IPS-20b (cell line): ENCODE results near the gene ATP13A3.

Source experiments
- H3K27ac ChIP-seq: one replicate; pipeline ENCODE4 v1.5.1; 2013; ENCODE audit warnings: low read length
- H3K27me3 ChIP-seq: 2 replicates; pipeline ENCODE4 v1.6.1; 2013; ENCODE audit warnings: mild to moderate bottlenecking, low read length, inconsistent platforms; ENCODE audit not compliant: insufficient read depth
- H3K36me3 ChIP-seq: 2 replicates; pipeline ENCODE4 v1.6.1; 2013; ENCODE audit warnings: low read depth, mild to moderate bottlenecking, inconsistent platforms, low read length, moderate library complexity; ENCODE audit not compliant: insufficient read depth
- H3K4me1 ChIP-seq: 2 replicates; pipeline ENCODE4 v1.6.1; 2013; ENCODE audit warnings: mild to moderate bottlenecking, control low read depth, inconsistent platforms, low read length, moderate library complexity; ENCODE audit not compliant: insufficient read depth
- H3K4me3 ChIP-seq: 2 replicates; pipeline ENCODE4 v1.5.1; 2013; ENCODE audit warnings: mild to moderate bottlenecking, low read length, inconsistent platforms
- H3K9ac ChIP-seq: 2 replicates; pipeline ENCODE4 v1.6.1; 2013; ENCODE audit warnings: low read depth, mild to moderate bottlenecking, inconsistent platforms, low read length, moderate library complexity
- H3K9me3 ChIP-seq: 2 replicates; pipeline ENCODE4 v1.6.1; 2013; ENCODE audit warnings: mild to moderate bottlenecking, low read depth, low read length, inconsistent platforms; ENCODE audit not compliant: insufficient read depth

Gene ATP13A3

DNA sequence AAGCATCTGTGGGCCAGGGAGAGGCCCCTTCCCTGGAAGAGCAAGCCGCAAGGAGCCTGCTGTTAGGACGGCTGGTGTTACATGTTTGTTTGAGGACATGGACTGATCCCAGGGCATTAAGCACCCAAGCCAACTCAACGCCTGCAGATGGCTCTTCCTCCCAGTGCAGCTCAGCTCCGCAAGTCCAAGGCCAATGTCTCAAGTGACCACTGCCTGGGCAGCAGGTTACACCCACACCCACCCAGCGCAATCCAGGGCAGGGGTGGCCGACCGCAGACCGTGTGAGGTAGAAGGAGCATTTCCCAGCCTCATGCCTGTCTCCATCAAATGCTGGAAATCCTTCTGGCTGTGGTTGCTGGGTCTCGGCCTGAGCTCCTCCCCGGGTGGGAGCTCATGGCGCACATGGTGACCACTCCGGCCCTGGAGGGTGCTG lies 102.2 kb downstream of the ATP13A3 start:
- Histone ChIP-seq H3K36me3 (no peaks in the 10 kb centered on the region), H3K4me3 (no peak overlapping the region), H3K4me1 (peaks cover 10% of the 10 kb centered on the region; the same call in 1 of the 2 replicates), H3K27ac (no peak overlapping the region), H3K9ac (no peak overlapping the region), H3K27me3 (no peaks in the 10 kb centered on the region), H3K9me3 (no peaks in the 10 kb centered on the region)

GRCh38 chr3:194384156-194384555 lies 102.6 kb downstream of the ATP13A3 start:
- Histone ChIP-seq H3K9me3 (no peaks in the 10 kb centered on the region), H3K27ac (no peak overlapping the region), H3K9ac (no peak overlapping the region), H3K27me3 (no peaks in the 10 kb centered on the region), H3K4me1 (peaks cover 11% of the 10 kb centered on the region; the same call in 1 of the 2 replicates), H3K36me3 (no peaks in the 10 kb centered on the region), H3K4me3 (no peak overlapping the region)

DNA sequence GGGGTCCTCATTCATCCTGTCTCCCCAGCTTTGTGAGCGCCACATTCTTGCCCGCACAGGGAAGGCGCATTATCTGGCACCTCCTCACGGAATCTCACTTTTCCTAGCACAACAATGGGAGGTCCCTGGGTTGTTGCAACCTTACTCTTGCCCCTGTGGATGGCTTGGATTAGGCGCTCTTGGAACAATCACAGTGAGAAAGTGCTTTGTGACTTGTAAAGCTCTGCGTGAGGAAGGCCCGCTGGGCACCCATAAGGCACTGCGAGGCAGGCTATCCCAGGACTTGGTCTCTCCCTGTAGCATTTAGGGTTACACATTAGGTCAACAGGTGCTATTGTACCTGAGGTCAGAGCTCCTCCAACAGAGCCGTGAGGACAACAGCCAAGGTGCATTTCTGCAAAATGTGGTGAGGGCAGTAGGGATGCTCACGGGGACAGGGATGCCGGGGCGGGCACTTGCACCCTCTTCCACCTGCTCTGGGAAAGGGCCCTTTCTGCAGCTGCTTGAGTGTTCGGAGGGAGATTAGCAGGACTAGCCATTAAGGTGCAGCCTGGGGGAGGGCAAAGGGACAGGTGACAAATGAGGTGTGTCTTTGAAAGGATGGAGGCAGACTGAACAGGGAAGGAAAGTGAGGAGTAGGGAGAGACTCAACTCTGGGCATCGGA lies 103.4 kb downstream of the ATP13A3 start:
- Histone ChIP-seq H3K27me3 (no peaks in the 10 kb centered on the region), H3K9me3 (no peaks in the 10 kb centered on the region), H3K36me3 (no peaks in the 10 kb centered on the region), H3K9ac (no peak overlapping the region), H3K27ac (no peak overlapping the region), H3K4me1 (peaks cover 11% of the 10 kb centered on the region; the same call in 1 of the 2 replicates), H3K4me3 (no peak overlapping the region)

GRCh38 chr3:194382892-194383223 lies 103.9 kb downstream of the ATP13A3 start:
- Histone ChIP-seq H3K27ac (no peak overlapping the region), H3K36me3 (no peaks in the 10 kb centered on the region), H3K9ac (no peak overlapping the region)

DNA sequence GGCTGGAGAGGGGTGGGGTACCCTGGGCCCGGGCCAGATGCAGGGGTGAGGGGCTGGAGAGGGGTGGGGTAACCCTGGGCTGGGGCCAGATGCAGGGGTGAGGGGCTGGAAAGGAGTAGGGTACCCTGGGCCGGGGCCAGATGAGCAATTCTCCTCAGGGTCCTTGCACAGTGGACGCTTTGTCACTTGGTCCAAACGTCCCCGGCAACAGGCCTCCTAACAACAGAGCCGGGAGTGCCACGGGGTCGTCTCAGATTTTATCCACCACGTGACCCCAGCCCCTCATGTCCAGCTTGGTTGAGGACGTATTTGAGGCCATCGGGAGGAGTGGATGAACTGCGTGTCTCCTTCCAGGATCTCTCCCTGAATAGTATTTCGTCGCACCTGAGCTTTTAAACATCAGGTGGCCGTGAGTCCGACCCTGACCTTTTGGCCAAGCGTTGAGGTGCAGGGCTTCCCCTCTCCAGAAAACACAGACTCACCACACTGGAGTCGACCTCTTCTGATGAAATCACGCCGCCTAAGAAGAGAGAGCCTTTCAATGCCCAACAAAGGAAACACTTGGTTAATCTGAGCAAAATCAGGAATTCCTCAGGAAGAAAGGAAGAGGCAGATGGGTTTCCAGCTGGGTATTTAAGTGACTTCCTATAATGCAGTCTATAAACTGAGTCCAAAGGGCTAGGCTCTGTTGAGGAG lies 104.5 kb downstream of the ATP13A3 start:
- H3K4me1 ChIP-seq, result peaks cover 11% of the 10 kb centered on the region; the same call in 1 of the 2 replicates
- no peak overlapping the region for H3K4me3 ChIP-seq
- no peak overlapping the region for H3K27ac ChIP-seq
- H3K36me3 ChIP-seq, result no peaks in the 10 kb centered on the region
- no peaks in the 10 kb centered on the region for H3K9me3 ChIP-seq
- no peaks in the 10 kb centered on the region for H3K27me3 ChIP-seq
- H3K9ac ChIP-seq, result no peak overlapping the region

More at GRCh38 chr3:194382892-194383223, 103.9 kb downstream of the ATP13A3 start:
- no peaks in the 10 kb centered on the region for H3K9me3 ChIP-seq
- no peak overlapping the region for H3K4me3 ChIP-seq
- H3K4me1 ChIP-seq, result peaks cover 11% of the 10 kb centered on the region; the same call in 1 of the 2 replicates
- no peaks in the 10 kb centered on the region for H3K27me3 ChIP-seq

DNA sequence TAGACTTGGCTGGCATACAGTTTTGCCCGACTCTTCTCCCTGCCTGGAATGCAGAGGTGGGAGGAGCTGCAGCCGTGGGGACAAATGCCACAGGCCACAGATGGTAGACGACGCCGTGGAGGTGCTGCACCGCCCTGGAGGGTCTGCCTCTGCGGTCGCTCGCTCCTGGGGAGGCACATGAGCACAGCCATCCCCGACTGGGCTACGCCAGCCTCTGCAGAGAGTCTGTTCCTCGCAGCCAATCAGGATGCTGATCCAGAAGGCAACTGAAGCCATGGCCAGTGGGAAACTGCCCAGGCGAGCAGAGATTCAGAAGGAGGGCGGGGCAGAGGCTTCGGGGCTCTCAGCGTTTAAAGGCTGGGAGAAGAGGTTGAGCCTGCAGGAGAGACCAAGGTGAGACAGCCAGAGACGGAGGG lies 105.3 kb downstream of the ATP13A3 start:
- no peak overlapping the region for H3K4me3 ChIP-seq
- H3K36me3 ChIP-seq, result no peaks in the 10 kb centered on the region
- H3K9ac ChIP-seq, result no peak overlapping the region
- H3K27ac ChIP-seq, result no peak overlapping the region
- H3K4me1 ChIP-seq, result peaks cover 11% of the 10 kb centered on the region; the same call in 1 of the 2 replicates
- H3K27me3 ChIP-seq, result no peaks in the 10 kb centered on the region
- no peaks in the 10 kb centered on the region for H3K9me3 ChIP-seq

DNA sequence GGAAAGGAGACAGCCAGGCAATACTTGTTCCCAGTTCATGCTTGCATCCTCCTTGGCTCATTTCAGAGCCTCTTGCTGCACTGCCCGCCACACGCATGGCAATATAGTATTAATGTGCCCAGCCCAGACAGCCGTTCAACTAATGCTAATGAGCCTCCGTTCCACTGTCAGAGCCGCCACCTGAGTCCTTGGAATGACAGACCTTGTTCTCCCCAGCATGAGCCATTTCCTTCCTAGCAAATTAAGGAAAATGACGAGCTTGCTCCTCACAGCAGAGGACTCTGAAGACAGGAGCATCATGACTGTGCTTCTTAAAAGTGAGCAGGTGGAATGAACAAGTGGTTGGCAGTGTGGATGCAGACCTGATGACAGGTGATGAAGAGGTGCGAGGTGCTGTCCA lies 106.5 kb downstream of the ATP13A3 start:
- Histone ChIP-seq H3K4me3 (no peak overlapping the region), H3K27ac (no peak overlapping the region), H3K27me3 (no peaks in the 10 kb centered on the region), H3K4me1 (peaks cover 11% of the 10 kb centered on the region; the same call in 1 of the 2 replicates), H3K9me3 (no peaks in the 10 kb centered on the region), H3K9ac (no peak overlapping the region), H3K36me3 (no peaks in the 10 kb centered on the region)

- Histone ChIP-seq H3K9me3 (no peaks in the 10 kb centered on the region), H3K27me3 (no peaks in the 10 kb centered on the region), H3K4me3 (no peak overlapping the region), H3K27ac (no peak overlapping the region), H3K4me1 (peaks cover 11% of the 10 kb centered on the region; the same call in 1 of the 2 replicates), H3K9ac (no peak overlapping the region), H3K36me3 (no peaks in the 10 kb centered on the region)
Measured at GRCh38 chr3:194379651-194380050, 107.2 kb downstream of the ATP13A3 start.

DNA sequence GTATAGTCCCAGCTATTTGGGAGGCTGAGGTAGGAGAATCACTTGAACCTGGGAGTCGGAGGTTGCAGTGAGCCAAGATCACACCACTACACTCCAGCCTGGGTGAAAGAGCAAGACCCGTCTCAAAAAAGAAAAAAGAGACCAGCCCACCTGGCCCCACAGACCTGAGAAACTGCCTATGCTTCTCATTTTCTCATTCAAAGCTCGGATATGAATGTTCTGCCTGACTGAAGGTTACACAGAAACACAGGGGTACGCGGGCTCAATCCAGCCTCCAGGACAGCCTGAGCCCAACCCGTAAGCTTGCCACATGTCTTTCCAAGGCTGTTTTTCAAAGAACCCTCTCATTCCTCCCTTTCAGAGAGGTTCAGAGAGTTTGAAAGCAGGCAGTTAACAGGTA lies 107.6 kb downstream of the ATP13A3 start:
- H3K36me3 ChIP-seq, result no peaks in the 10 kb centered on the region
- H3K4me1 ChIP-seq, result peaks cover 11% of the 10 kb centered on the region; the same call in 1 of the 2 replicates
- H3K4me3 ChIP-seq, result no peak overlapping the region
- no peak overlapping the region for H3K9ac ChIP-seq
- no peaks in the 10 kb centered on the region for H3K9me3 ChIP-seq
- no peaks in the 10 kb centered on the region for H3K27me3 ChIP-seq
- no peak overlapping the region for H3K27ac ChIP-seq

- Histone ChIP-seq H3K9me3 (no peaks in the 10 kb centered on the region), H3K27me3 (no peaks in the 10 kb centered on the region), H3K27ac (no peak overlapping the region), H3K9ac (no peak overlapping the region), H3K4me1 (peaks cover 10% of the 10 kb centered on the region; the same call in 1 of the 2 replicates), H3K36me3 (no peaks in the 10 kb centered on the region), H3K4me3 (no peak overlapping the region)
Measured at GRCh38 chr3:194377708-194378107, 109.1 kb downstream of the ATP13A3 start.

- H3K27ac ChIP-seq, result no peak overlapping the region
- no peaks in the 10 kb centered on the region for H3K9me3 ChIP-seq
- H3K9ac ChIP-seq, result no peak overlapping the region
- H3K36me3 ChIP-seq, result no peaks in the 10 kb centered on the region
- H3K4me3 ChIP-seq, result no peak overlapping the region
- H3K4me1 ChIP-seq, result peaks cover 8% of the 10 kb centered on the region; the same call in 1 of the 2 replicates
- H3K27me3 ChIP-seq, result no peaks in the 10 kb centered on the region
Measured at GRCh38 chr3:194376241-194376560, 110.6 kb downstream of the ATP13A3 start.
